Activated gamma-delta T cell treated with anti-CD3 and anti-CD28 coated beads, Interleukin-2, amount 50 U/mL, for 16 hours (primary cell): Measurements from ENCODE around the gene VWA5A.
"Not testable (repeated sequence)": the region's sequence is repeated elsewhere in the genome, so short reads cannot be mapped to it uniquely, and the experiment has no call there.

Experiments
- DNase-seq: peaks from one replicate; pipeline ENCODE4 v3.0.0-alpha.2; 2020; ENCODE audit warnings: low read depth

Gene VWA5A

DNA sequence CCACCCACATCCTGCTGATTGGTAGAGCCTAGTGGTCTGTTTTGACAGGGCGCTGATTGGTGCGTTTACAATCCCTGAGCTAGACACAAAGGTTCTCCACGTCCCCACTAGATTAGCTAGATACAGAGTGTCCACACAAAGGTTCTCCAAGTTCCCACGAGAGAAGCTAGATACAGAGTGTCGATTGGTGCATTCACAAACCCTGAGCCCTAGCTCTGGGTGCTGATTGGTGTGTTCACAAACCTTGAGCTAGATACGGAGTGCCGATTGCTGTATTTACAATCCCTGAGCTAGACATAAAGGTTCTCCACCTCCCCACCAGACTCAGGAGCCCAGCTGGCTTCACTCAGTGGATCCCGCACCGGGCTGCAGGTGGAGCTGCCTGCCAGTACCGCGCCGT, 55.1 kb downstream of the VWA5A start:
- DNase-seq: not testable (repeated sequence)

DNA sequence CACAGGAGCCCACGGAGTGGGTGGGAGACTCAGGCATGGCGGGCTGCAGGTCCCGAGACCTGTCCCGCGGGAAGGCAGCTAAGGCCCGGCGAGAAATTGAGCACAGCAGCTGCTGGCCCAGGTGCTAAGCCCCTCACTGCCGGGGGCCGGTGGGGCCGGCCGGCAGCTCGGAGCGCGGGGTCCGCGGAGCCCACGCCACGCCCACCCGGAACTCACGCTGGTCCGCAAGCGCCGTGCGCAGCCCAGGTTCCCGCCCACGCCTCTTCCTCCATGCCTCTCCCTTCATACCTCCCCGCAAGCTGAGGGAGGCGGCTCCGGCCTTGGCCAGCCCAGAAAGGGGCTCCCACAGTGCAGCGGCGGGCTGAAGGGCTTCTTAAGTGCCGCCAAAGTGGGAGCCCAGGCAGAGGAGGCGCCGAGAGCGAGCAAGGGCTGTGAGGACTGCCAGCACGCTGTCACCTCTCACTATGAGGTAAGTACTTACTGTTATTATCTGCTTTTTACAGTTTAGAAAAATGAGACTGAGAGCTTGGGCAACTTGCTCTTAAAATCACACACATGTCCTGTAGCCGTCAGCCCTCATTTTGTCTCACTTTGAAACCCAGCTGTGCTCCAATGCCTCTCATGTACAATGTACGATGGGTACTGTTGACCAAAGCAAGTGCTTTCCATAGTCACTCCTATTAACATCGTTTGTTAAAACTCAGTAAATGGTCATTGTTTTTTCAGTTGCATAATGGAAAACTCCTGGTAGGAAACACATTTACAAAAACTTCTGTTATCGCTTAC, 55.7 kb downstream of the VWA5A start:
- no peak for DNase-seq

DNA sequence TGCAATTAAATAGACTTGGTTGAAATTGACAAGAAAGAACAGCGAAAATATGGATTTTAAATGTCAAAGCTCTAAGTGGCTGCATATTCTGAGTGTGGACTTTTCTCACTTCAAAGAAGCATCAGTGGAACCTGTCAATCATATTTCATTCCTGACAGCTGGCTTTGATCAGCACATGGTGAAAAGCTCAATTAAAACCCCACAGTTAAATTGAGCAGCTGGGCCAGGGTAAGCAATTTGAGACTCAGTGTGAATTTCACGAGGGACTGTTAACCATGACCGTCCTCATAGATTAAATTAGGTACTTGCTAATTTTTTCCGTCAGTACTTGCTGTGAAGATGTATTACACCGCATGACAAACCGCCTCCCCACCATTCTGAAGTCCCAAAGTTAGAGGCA, 56.9 kb downstream of the VWA5A start:
- DNase-seq: no peak

DNA sequence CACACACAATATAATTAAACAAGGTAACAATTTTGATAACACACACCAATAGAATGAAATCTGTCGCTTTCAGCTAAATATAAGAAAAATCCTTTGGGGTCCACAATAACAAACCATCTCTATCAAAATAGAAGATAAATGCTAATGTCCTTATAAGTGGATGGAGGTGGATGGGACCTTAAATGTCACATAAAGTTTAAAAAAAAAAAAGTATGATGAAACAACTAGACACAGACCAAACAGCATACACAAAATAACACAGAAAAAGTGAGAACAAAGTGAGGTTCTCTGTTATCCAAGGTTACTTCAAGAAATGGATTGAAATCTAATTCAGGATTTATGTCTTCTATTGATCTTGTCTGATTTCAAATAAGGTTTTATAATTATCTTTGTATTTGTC, 57.3 kb downstream of the VWA5A start:
- no peak for DNase-seq

DNA sequence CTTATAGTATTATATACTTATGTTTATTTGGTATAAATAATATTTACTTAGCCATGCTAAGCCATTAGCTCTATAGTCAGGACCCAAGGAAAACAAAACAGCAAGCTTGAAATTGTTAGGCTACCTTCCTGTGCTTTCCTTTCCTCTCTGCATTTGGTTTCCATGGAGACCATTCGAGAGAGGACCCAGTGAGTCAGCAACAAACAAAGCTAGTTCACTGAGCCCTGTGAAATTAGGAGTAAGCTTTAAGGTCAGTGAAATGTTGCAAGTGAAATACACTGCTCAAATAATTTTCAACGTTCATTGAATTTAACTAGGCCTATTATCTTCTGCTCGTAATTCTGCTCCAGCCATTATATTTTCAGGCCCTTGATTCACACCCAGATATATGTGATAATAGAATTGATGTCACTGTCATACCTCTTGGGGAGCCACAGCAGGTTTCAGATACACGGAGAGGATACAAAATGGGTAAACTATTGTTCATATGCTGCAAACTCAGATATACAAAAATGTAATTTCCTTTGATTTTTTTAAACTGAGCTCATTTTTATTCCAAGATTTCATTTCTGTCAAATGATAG, 58.8 kb downstream of the VWA5A start:
- no peak for DNase-seq

DNA sequence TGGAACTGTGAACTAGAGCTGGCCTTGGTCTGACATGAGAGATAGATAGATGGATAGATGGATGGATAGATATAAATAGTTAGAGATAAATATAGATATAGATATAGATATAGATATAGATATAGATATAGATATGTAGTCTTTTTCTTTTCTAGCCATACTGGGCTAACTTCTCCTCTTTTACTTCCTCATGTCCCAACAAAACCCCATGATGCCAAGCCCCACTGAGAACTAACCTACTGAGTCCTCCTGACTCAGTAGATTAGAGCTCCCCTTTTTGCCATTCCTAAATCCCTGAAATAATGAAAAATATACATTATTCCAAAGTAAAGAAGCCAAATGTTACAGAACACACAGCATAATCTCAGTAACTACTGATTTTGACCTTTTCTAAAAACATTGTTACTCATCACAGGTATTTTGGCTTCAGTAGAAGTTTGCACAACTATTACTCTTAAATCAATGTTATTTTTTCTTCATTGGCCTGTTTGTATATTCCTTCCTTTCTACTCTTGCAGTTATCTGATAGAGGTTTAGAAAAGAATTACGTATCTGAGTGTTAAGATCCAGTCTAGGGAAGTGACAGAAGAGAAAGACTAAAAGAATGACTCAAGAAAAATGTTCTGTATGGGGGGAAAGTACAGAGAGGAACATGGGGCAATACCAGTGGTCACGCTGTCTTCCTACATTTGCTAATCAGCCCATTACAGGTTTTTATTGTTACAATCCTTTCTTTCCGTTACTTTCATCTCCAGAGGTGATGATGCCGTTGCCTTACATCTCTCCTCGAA, 61.9 kb downstream of the VWA5A start:
- DNase-seq: no peak

DNA sequence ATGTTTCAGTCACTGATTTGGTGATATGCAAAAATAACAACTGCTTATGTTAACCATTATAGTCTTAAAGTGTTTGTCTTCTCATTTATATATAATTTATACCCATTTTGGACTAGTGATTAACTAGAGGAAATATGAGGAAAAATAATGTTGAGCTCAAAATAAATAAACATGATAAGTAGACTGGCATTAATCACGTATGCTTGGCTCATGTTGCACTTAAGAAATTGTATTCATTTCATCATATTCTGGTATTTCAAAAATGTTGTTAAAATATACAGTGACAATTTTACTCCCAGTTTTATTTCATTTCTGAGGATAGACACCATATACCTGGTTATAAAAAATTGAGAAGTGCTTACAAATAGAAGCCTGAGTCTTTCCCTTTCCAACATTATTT, 64.1 kb downstream of the VWA5A start:
- DNase-seq: no peak

DNA sequence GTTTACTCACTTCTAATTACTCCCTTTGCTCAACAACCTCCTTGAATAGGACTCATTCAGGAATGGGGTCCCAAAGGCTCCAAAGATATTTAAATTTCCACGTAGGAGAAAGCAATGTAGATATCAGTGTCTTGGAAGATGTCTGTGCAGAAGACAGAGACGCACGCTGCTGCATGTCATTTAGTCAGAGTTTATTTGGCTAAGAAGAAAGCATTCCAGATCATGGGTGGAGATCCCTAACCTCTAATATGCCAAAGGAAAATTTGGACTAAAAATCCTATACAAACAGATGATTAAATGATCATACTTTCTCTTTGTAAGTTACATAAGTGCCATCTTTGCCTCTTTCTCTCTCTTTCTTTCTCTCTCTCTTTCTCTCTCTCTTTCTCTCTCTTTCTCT, 67.8 kb downstream of the VWA5A start, which contains the start of gene OR10D3:
Gene OR10D3, plus strand, starts transcription at position 278 of the 400 bp plus-strand sequence. CDS start 1,925 bp downstream, outside the sequence.
- no peak for DNase-seq

DNA sequence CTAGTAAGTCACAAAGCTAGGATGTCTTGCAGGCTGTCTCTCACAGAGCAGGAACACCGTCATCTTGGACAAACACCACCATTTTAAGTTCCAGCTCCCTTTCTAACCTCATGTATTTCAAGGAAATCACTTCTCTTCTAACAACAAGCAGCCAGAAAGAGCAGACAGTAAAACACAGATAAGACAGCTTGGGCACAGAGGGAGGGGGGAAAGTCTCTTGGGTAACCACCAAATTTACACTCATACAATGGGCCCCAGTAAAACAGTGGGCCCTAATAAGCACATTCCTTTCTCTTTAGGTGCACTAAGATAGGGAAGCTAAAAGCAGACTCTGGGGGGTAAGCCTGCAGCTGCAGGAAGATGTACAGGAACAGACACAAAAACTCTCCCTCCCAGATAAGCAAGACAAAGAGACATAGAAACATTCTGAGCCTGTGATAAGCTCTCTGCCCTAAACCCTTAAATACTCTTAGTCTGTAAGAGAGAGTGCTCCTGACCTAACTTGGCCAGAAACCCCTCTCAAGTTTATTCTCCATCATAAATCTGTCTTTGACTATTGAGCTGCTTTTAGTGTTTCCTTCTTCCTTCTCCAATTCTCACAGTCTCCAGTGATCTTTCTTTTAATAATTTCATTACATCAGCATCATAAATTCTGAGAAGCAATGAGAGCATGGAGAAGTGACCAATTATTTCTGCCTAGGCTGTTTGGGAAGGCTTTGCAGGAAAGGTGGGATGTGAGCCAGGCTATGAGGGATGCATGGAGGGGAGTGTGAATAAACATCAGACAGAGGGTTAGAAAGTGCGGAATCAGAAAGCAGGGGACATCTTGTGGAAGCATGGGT, 75.3 kb downstream of the VWA5A start:
- DNase-seq: no peak

DNA sequence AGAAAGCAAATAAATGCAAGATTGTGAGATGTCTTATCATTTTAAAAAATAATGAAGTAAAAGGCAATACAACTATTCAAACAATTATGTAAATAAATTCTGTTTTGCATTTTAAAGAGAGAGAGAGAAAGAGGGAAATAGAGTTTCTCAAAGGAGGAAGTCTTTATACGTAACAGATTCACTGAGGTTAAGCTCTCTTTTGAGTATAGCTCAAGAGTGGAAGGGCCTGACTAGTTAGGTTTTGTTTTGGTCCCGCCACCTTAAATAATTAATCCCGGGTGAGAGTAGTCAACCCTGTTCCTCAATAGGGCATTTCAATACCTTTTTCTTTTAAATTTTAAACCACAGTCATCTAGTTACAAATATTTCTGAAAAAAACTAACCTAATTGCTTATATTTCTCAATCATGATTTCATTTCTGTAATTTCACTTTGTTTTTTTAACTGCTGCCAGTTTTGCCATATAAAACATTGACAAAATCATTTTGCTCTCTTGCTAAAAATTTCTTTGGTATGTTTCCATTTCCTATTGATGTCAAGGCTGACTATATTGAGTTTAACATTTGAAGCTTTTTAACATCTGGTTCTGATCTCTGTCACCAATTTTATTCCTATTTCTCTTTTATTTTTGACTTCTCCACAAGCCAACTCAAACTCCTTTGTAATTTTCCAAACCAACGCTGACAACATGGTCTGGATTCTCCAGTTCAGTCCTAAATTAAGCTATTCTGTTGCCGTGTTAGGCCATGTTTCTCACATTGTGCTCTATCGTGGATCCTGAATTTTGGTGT, 78.2 kb downstream of the VWA5A start:
- DNase-seq: no peak

DNA sequence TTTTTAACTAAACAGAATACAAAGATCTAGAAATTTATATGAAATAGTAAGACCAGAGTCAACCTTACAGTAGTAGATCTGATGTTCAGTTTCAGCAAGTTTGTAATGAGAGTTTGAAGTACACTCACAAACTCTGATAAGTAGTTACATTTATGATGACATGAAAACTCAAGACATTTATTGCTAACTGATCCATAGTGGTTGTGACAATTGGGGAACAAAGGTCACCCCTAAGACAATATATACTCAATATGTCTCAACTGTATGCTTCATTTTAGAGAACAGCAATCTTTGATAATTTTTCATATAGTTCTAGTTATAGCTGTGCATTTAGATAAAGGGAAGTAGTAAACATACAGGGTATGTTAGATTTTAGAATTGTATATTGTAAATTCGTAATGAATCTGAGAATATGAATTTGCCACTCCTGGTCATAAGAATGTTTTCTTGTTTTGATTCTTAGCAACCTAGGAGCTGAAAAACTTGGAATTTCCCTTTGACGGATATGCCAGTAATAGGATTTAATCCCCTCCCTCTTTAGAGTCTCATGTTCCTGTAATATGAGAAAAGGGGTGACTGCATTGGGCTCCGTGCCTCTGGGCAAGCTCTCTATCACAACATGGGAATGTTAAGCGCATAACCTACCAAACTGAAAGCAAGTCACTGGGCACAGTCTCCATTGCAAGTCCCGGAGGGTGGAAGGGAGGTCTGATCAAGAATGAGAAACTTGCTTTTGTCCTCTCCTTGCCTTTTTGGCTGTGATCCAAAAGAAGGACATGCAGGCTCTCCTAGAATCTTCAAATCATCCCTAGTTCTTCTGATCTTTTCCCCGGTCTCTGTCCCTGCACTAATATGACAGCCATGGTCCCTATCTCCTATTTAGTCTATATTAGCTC, 79.3 kb downstream of the VWA5A start:
- no peak for DNase-seq

DNA sequence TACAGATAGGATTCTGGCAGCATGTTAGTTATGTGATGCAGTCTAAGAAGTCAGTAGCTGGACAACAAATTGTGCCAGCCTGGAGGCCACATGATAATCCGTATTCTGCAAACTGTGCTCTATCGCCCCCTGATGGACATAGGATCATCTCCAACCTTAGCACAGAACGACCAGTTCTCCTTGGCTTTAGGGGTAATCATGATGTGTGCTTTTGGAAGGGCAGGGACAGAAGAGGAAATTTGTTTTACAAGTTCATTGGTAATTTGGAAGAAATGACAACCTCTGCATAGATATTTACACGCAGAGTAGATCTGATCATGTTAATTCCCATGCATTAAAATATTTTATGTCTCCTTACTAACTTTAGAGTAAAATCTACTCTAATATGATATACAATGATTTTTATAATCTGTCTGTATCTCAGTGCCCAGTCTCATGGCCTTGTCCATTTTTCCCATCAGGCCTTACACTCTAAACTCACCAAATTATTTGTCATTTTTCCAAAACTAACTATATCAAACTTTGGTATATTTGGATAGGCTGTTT, 80.0 kb downstream of the VWA5A start:
- DNase-seq: no peak
